HepG2 (cell line): ENCODE results near the gene NRAS. TPM values are rescaled to one million over a fixed set of nuclear protein-coding genes. Genes with fewer than 3 reads are reported as not detected.

Experiments used
- ATAC-seq: fragments of 200-7000 bp; cut with Tn5 transposase; 3 replicates; pipeline ENCODE4 v1.9.1; 2020; ENCODE audit warnings: mild to moderate bottlenecking, moderate library complexity
- BruUV-seq: library from RNA; stranded (reverse); fragments of 400-500 nt; replicated peaks from 2 replicates; lab custom pipeline; 2021; lab: Mats Ljungman, UMichigan
- CTCF ChIA-PET: fragments of 300-600 bp; formaldehyde crosslinking; extraction: SDS; loops from one replicate; lab custom pipeline; 2021; ENCODE audit warnings: low total read pairs, inconsistent platforms, low intra/inter-chr PET ratio; lab: Yijun Ruan, JAX
- POLR2A ChIA-PET: fragments of 350-600 bp; sonication (Branson Sonifier 250); formaldehyde crosslinking; loops from one replicate; lab custom pipeline; 2020; ENCODE audit warnings: antibody characterized with exemption, inconsistent platforms; lab: Yijun Ruan, JAX
- DNase-seq: peaks from one replicate; pipeline ENCODE4 v3.0.0-alpha.2; 2015; ENCODE audit warnings: low spot score
- FAIRE-seq: peaks from 3 replicates; lab custom pipeline; 2011; peaks lifted over from hg19 to GRCh38; lab: Jason Lieb, UNC
- H2AFZ ChIP-seq: one replicate; pipeline ENCODE4 v1.6.1; 2011; ENCODE audit warnings: low read length, inconsistent platforms
- H3K27ac ChIP-seq: fragments of 300-600 bp; 3 replicates; pipeline ENCODE4 v1.8.0; 2011; ENCODE audit warnings: mixed run types, mild to moderate bottlenecking, mixed read lengths, low read length, inconsistent platforms; ENCODE audit not compliant: insufficient read depth; ENCODE audit errors: extremely low read length
- H3K27me3 ChIP-seq, 2 experiments: fragments of 200-600 bp in 1 of 2; 2 replicates in 1 of 2; 3 replicates in 1 of 2; pipeline versions ENCODE4 v1.6.0 to v1.8.0; 2011; ENCODE audit warnings: low read length in 2 of 2, mild to moderate bottlenecking in 2 of 2, moderate library complexity in 2 of 2, inconsistent platforms in 1 of 2; ENCODE audit not compliant: insufficient read depth in 2 of 2, control insufficient read depth in 1 of 2
- H3K36me3 ChIP-seq, 2 experiments: fragments of 200-600 bp in 1 of 2; replicated peaks in 1 of 2; 2 replicates in 1 of 2; 3 replicates in 1 of 2; pipeline versions ENCODE4 v1.5.1 to v1.8.0; 2011; ENCODE audit warnings: low read length in 2 of 2, inconsistent platforms in 1 of 2; ENCODE audit not compliant: insufficient read depth in 2 of 2, control insufficient read depth in 1 of 2
- H3K4me1 ChIP-seq: 2 replicates; pipeline ENCODE4 v1.5.1; 2012; ENCODE audit warnings: low read length, inconsistent platforms; ENCODE audit not compliant: insufficient read depth
- H3K4me2 ChIP-seq: 2 replicates; pipeline ENCODE4 v1.6.0; 2011; ENCODE audit warnings: low read depth, low read length, inconsistent platforms
- H3K4me3 ChIP-seq, 3 experiments: fragments of 200-600 bp in 1 of 3; sonication (generic), shearing (Covaris generic) in 1 of 3; replicated peaks in 1 of 3; 2 replicates each; pipeline ENCODE4 v1.5.1; 2011 to 2016; ENCODE audit warnings: low read length in 3 of 3, inconsistent platforms in 2 of 3, low read depth in 2 of 3, mild to moderate bottlenecking in 2 of 3, control low read depth in 1 of 3, mixed read lengths in 1 of 3; ENCODE audit not compliant: insufficient read depth in 1 of 3
- H3K79me2 ChIP-seq: one replicate; pipeline ENCODE4 v1.6.1; 2011; ENCODE audit warnings: low read length, inconsistent platforms; ENCODE audit not compliant: insufficient read depth
- H3K9ac ChIP-seq: 2 replicates; pipeline ENCODE4 v1.6.0; 2011; ENCODE audit warnings: mild to moderate bottlenecking, low read depth, low read length, inconsistent platforms; ENCODE audit not compliant: insufficient read depth
- H3K9me3 ChIP-seq: 2 replicates; pipeline ENCODE4 v1.5.1; 2012; ENCODE audit warnings: mild to moderate bottlenecking, low read length
- H4K20me1 ChIP-seq: 2 replicates; pipeline ENCODE4 v1.6.0; 2011; ENCODE audit warnings: inconsistent platforms, mild to moderate bottlenecking, low read length, moderate library complexity; ENCODE audit not compliant: insufficient read depth
- ATF7 ChIP-seq, 2 experiments: fragments of 450-650 bp in 1 of 2; sonication (generic) in 1 of 2; formaldehyde crosslinking in 1 of 2; IDR thresholded peaks; 2 replicates each; pipeline versions ENCODE4 v1.4.0 to v1.6.1; 2016 to 2020; ENCODE audit warnings: antibody characterized with exemption in 1 of 2, mild to moderate bottlenecking in 1 of 2, missing genetic modification reagents in 1 of 2
- CREB1 ChIP-seq, 2 experiments: fragments of 450-650 bp in 1 of 2; IDR thresholded peaks; 2 replicates each; pipeline ENCODE4 v1.6.1; 2016 to 2017; ENCODE audit warnings: control low read depth in 1 of 2, mild to moderate bottlenecking in 1 of 2, missing compliant biosample characterization in 1 of 2, missing genetic modification characterization in 1 of 2
- ESRRA ChIP-seq: sonication (generic); formaldehyde crosslinking; IDR thresholded peaks from 2 replicates; pipeline ENCODE4 v1.5.1; 2020; ENCODE audit warnings: mild to moderate bottlenecking, low read depth, missing genetic modification reagents
- HCFC1 ChIP-seq: fragments of 150-350 bp; IDR thresholded peaks from 2 replicates; pipeline ENCODE4 v1.6.1; 2014; ENCODE audit warnings: low read depth, low read length
- PAF1 ChIP-seq: IDR thresholded peaks from 2 replicates; pipeline ENCODE4 v1.6.1; 2016; ENCODE audit warnings: missing genetic modification reagents, missing compliant biosample characterization
- UBTF ChIP-seq: sonication (generic); formaldehyde crosslinking; IDR thresholded peaks from 2 replicates; pipeline ENCODE4 v1.4.0; 2020; ENCODE audit warnings: mild to moderate bottlenecking, missing genetic modification reagents
- ZNF878 ChIP-seq: sonication (generic); formaldehyde crosslinking; IDR thresholded peaks from 2 replicates; pipeline ENCODE4 v1.8.1; 2023; ENCODE audit warnings: mild to moderate bottlenecking, missing genetic modification reagents, moderate library complexity
- WGBS: methylation state at CpG from one replicate; pipeline ENCODE4 v1.1.6; 2017; ENCODE audit warnings: low lambda C conversion rate; 5-methylcytosine and 5-hydroxymethylcytosine counted together
- in situ Hi-C: cut with HindIII; loops from 2 replicates; pipeline ENCODE4 v1.10.0; 2017; ENCODE audit warnings: low pct_unique_long_range_greater_than_20kb; ENCODE audit not compliant: extremely low pct_ligation_motif_present
- intact Hi-C: fragments of 100-400 bp; cut with micrococcal nuclease; formaldehyde crosslinking; loops from one replicate; pipeline ENCODE4 v1.10.0; 2022; ENCODE audit not compliant: unreplicated experiment
- polyA plus RNA-seq, 8 experiments: library from polyadenylated mRNA; depleted of rRNA in 3 of 8; stranded (reverse) in 7 of 8; unstranded in 1 of 8; fragments of >200 nt; fragmentation: Illumina TruSeq in 4 of 8; extraction: Trizol in 4 of 8; gene quantifications; 2 replicates each; pipeline versions ENCODE4 v1.2.1 to v1.2.3, GENCODE V29; 2011 to 2016; ENCODE audit warnings: low read depth in 4 of 8, missing spikeins in 1 of 8, mixed read lengths in 1 of 8; ENCODE audit not compliant: insufficient read depth in 1 of 8
- total RNA-seq, 5 experiments: library from RNA; depleted of rRNA; stranded (reverse); fragments of >200 nt; fragmentation: Illumina TruSeq; extraction: Trizol; gene quantifications; 2 replicates each; pipeline ENCODE4 v1.2.3, GENCODE V29; 2016; ENCODE audit warnings: low read depth in 1 of 5

The NRAS gene
- total and polyA plus RNA-seq, 2 of the 13 experiments (the other 11 are each of a cell fraction or from before 2014, with no cell fraction given) = 38.6 to 58.8 TPM

- Histone ChIP-seq H3K4me2 (no peak overlapping the region), H3K4me1 (no peaks in the 10 kb centered on the region), H3K79me2 (no peaks in the 10 kb centered on the region), H3K36me3 (no peaks in the 10 kb centered on the region), H4K20me1 (no peaks in the 10 kb centered on the region), H3K27ac (no peak overlapping the region), H3K9me3 (no peaks in the 10 kb centered on the region), H3K27me3 (peaks cover 2 to 21% of the 10 kb centered on the region in 2 experiments; a peak in 3 of 5 replicates), H3K4me3 (no peak overlapping the region), H2AFZ (no peak overlapping the region), H3K9ac (no peak overlapping the region)
- BruUV-seq = no TSS peak
- in situ Hi-C loops = loop anchor here (25.0 kb wide), 1 partner anchor 314 kb away; no protein-coding TSS in a partner anchor
- TF ChIP-seq CREB1 (IDR thresholded peaks at IDR 0.05) = peak; percentile 49; the same call in 1 of the 2 replicates
- TF ChIP-seq CREB1 (CRISPR knock-in tag; IDR thresholded peaks at IDR 0.05) = no peak
- no peak for TF ChIP-seq ZNF878 (CRISPR knock-in tag)
- no peak for TF ChIP-seq ESRRA (CRISPR knock-in tag)
- no peak for TF ChIP-seq UBTF
- TF ChIP-seq HCFC1 = no peak
- TF ChIP-seq PAF1 (CRISPR knock-in tag) = no peak
- peak; percentile 89 for TF ChIP-seq ATF7 (IDR thresholded peaks at IDR 0.05)
- no peak for TF ChIP-seq ATF7 (CRISPR knock-in tag; IDR thresholded peaks at IDR 0.05)
- ATAC-seq = no peak
- CTCF ChIA-PET = no interaction called here
- no peak for FAIRE-seq
- 42% methylated on average over 1 of the region's 1 CpG for whole genome bisulfite sequencing
- POLR2A ChIA-PET = no interaction called here
- no peak for DNase-seq
- intact Hi-C loops = no loop called here
Measured at GRCh38 chr1:114676115-114676514, 40.5 kb downstream of the NRAS start.
